Effector CD4-positive, alpha-beta T cell (primary cell): ENCODE measurements around the gene HIVEP3.

Source experiments
- DNase-seq: peaks from one replicate; pipeline ENCODE4 v3.0.0-alpha.2; 2020

Gene HIVEP3

GRCh38 chr1:41679994-41680393 is 238.7 kb downstream of the HIVEP3 start:
- DNase-seq: no peak

GRCh38 chr1:41679531-41679930 is 239.2 kb downstream of the HIVEP3 start:
- DNase-seq: no peak

- no peak for DNase-seq
Measured at GRCh38 chr1:41678111-41678878, 240.4 kb downstream of the HIVEP3 start.

DNA sequence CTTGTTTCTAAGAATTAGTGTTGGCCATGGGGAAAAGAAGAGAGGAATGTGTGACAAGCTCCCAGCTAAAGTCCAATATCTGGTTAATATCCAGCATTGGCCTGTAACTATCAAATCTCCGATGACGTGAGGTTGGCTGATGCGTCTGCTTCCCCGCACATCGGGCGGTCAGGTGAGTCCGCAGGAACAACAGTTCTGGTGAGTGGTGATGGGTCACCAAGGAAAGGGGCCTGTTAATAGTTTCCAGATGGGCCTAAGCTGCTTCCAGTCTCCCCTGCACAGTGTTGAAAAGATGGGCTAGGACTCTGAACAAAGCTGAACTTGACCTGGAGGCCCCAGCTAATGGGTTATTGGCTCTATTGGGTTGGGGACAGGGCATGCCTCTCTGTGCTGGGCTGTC is 241.1 kb downstream of the HIVEP3 start:
- DNase-seq: no peak

DNA sequence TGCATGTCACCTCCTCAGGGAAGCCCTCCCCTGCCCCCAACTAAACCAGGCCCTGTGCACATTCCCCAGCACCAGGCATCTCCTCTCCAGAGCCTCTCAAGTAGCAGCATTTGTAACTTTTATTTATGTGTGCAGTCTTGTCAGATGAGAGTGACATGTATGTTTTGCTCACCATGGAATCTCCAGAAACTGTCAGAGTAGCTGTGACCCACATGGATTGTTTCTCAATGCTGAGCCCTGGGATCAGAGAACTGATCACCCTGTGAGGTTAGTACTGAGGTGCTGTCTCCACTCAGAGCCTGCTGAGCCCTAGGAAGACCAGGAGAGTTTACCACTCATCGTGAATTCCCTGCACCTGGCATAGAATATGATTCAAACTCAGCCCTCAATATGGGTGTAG is 243.3 kb downstream of the HIVEP3 start:
- no peak for DNase-seq

DNA sequence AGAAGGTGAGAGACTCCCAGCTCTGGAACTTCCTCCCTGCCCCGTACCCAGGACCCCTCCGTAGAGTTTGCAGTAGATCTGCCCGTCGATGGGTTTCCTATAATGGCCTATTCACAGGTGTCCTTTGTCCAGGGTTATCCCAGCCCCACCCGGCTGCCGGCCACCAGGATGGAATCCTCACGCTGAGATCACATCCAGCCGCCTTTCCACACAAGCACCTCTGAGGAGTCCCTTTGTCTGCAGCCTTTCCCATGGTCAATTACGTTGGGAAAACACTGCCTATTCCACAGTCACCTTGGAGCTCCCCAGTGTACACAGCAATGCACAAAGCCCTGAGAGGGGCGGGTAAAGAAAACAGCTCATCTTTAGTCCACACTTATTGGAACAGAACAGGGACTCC is 244.2 kb downstream of the HIVEP3 start:
- DNase-seq: no peak

DNA sequence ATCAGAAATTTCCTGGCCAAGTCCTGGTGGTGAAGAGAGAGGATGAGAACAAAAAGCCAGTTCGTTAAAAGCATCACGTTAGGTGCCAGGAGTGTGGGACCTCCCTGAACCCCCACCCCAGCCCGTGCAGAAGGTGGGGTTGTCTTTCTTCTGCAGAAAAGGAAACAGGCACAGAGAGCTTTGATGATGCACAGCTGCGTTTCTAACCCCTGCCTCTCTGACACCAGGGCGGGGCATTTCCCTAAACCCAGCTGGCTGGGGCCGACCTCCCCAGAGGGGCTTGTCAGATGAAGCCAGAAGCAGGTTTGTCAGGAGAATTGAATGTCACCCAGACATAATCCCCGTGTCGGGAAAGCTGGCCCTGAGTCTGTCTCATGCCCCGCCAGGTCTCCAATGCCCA is 244.9 kb downstream of the HIVEP3 start:
- DNase-seq: peak; percentile 17

DNA sequence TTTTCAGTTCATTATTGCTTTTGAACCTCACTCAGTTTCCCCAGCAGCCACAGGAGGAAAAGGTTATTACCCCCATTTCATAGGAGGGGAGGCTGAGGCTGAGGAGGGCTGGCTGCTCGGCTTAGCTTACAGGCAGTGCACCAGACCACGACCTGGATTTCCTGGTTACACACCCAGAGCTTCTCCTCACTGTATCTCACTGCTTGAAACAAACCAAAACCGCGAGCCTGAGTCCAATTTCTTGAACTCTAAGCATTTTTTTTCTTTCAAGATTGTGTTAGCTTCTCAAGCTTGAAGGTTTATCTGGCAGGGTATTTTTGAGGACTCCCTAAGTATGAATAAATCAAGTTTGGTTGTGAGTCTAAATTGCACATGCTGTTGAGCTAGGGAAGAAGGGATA is 245.3 kb downstream of the HIVEP3 start:
- peak; percentile 25 for DNase-seq

DNA sequence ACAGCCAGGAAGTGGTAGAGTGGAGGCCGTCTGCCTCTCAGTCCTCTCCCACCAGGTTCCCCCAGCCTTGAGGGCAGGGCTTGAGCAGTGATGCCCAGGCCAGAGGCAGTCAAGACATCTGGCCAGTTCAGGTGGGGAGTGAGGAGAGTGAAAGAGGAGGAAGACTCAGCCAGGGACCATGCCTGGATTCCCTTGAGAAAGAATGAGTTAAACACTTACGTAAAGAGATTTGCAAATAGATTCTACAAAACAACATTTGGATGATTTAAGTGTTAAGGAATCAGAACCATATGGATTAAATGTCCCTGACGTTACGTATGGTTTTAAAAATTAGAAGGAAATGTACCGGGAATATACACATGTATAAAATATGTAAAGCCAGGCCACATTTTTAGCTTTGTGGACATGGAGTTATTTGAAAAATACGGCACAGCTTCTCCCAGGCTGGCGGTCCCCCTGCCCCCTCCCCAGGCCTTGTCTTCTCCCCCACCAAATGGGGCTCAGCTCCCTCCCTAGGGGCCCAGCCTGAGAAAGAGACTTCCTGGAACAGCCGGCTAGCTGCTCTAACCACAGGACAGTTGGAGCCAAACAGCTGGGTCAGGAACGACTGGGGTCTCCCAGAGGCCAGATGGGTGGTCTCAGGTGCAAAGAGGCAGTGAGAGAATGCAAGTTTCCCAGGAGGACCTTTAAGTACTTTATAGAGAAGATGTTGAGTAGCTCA is 245.9 kb downstream of the HIVEP3 start:
- DNase-seq: no peak

DNA sequence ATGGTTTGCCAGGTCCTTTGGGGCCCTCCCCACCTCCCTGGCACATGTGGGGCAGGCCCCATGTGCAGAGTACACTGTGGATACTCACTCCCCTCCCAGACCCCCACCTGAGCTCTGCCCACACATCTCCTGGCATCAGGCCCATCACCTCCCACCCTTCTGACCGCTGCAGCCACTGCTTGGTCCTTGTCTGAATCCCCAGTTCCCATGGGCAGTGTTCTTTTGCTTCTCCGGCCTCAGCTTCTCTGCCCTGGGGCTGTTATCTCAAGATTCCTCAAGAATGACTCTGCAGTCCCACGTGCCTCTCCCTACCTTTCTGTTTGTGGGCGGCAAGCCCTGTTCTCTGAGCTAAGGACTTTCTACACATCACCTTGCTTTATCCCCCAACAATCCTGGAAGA is 246.5 kb downstream of the HIVEP3 start:
- DNase-seq: no peak

DNA sequence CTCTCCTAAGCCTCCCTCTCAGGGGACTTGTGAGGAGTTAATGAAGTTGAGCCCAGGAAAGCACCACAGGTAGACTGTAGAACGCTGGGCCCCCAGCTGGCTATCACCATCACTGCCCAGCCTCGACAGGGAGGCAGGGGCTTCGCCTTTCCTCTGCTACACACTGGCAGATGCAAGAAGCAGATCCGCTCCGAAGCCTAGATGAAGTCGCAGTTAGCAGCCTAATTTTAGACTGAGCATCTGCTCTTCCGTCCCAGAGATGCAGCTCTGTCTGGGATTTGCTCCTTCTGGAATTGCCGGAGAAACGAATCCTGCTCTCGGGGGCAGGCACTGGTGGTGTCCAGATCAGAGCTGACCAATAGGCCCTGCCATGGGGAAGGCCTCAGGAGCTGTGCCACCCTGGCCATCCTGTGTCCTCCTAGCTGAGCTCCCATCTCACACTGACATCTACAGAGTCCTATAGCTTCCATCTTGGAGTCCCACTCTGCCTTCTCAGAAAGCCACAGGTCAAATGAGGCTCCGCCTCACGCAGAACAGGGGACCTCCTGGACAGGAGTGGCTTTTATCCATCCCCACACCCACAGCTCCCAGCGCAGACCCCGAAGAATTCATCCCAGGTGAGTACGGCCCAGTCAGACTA is 247.5 kb downstream of the HIVEP3 start:
- DNase-seq: no peak

DNA sequence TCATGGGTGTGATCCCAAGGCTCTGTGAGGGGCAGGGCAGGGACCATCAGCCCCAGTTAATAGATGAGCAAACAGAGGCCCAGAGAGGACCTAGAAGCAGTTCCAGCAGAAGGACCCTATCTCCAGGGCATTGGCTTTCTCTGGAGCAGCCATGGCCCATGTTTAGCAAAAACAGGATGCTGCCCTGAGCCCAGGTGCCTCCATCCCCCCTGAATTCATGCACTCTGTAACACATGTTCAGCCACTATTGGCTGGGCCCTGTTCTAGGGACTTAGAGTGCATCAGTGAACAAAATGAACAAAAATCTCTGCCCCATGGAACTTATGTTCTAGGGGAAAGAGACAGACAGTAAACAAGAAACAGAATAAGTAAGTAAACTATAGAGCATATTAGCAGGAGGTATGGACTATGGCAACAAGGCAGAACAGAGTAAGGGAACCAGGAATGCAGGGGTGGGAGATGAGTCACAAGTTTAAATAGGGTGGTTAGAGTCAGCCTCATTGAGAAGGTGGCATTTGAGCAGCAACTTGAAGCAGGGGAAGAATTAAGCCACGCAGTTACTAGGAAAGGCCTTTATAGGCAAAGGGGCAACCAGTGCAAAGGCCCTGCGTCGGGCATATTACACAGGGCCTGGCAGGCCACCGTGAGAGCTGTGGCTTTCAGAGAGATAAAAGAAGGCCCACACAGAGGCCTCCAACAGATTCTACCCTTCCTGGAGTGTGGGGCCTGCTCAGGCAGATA is 248.3 kb downstream of the HIVEP3 start:
- DNase-seq: no peak

DNA sequence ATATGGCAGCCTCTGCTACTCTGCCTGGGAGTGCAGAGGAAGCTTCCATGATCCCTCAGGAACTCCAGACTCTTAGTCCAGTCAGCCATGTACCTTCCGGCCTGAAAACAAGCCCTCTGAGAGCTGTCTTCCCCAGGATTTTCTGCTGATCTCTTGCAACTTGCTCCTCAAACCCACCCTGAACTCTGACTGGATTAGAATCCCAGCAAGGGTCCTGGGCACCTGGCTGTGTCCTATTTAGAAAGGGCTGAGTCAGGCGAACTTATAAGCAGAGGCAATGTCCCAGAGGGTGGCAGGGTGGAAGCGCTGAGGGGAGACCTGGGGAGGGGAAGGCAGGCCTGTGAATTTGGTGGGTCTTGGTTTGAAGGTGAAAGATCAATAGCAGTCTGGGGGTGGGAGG is 249.8 kb downstream of the HIVEP3 start:
- no peak for DNase-seq

- DNase-seq: no peak
Measured at GRCh38 chr1:41668054-41668660, 250.6 kb downstream of the HIVEP3 start.

- peak; percentile 32 for DNase-seq
Measured at GRCh38 chr1:41666981-41667631, 251.6 kb downstream of the HIVEP3 start.

DNA sequence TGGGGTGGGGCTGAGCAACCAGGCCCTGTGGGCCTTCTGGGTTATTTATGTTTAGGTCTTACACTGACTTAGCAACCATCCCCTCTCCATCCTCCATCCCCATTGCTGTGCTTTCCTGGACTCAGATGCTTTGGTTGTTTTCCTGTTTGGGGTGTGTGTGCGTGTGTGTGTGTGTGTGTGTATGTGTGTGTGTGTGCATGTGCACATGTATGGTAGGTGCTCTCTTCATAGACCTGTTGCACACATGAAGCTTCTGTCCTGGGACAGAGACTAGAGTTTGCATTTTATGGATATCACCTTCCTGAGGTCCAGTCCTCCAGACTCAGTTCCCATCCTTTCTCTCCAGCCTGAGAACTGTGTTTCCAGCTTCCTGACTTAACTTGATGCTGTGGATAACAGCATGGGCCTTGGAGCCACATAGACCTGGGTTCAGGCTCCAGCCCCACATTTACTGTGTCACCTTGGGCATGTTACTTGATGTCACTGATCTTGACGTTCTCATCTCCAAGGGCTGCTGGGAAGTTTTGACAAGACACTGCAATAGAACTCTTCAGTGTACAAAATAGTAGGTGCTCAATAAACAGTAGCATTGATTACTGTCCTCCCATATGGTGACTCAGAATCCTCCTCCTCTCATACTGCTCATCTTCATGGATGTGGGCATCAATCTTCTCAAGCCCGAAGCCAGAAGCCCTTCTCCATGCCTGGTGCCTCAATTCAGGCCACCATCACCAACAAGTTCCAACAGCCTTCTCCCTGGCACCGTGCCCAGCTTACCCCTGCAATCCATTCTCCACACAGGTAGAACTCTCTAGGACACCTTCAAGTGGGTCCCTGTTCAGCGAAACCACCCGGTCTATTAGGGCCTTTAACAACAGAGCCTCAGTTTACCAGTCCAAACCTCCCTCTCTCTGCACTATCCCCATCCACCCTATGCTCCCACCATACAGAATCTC is 252.5 kb downstream of the HIVEP3 start:
- DNase-seq: no peak

DNA sequence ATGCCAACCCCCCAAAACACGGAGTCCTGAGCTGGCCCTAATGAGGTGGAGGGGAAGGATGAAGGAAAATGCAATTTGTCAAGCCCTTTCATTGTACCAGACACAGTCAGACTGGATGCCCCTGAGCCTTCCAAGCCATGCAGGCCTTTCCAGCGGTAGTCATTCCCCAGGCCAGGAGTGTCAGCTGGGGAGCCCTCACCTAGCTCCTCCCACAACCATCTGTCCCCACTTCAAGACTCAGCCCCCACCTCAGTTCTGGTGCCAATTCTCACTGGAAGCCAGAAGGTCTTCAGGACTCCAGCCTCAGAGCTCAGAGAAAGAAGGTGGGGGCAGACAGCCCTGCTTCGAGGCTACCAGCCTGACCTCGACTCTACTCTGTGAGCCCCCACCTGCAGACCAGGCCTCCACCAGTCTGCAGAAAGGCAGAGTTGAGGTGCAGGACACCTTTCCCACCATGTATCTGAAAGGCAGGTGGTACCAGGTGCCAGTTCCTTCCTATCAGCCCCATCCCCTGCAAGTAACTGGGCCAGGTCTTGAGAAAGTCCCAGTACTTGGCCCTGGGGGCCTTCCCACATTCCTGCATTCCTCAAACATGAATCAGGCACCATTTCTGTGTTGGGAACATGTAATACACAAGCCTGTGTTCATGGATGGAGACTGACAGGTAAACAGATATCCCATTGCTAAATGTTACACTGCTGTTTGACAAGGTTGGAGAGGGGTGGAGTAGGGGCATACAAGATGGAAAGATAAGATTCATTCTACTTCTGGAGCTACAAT is 253.7 kb downstream of the HIVEP3 start:
- no peak for DNase-seq

GRCh38 chr1:41663671-41664400 is 254.9 kb downstream of the HIVEP3 start:
- DNase-seq: no peak

GRCh38 chr1:41662765-41663437 is 255.8 kb downstream of the HIVEP3 start:
- peak; percentile 23 for DNase-seq
